IMR-90 (cell line): ENCODE data around the gene CD69. TPM values are rescaled to one million over a fixed set of nuclear protein-coding genes. Genes with fewer than 3 reads are reported as not detected.
"Not testable (repeated sequence)": the region's sequence is repeated elsewhere in the genome, so short reads cannot be mapped to it uniquely, and the experiment has no call there.

Experiments
- ATAC-seq: fragments of 200-7000 bp; cut with Tn5 transposase; 2 replicates; pipeline ENCODE4 v1.9.1; 2020; ENCODE audit warnings: low read depth, mild to moderate bottlenecking, moderate library complexity
- BruUV-seq: library from RNA; stranded (reverse); fragments of 400-500 nt; replicated peaks from 2 replicates; lab custom pipeline; 2021; lab: Mats Ljungman, UMichigan
- CTCF ChIA-PET: fragments of 300-600 bp; formaldehyde crosslinking; extraction: SDS; loops from one replicate; lab custom pipeline; 2021; ENCODE audit warnings: antibody characterized with exemption; lab: Yijun Ruan, JAX
- POLR2A ChIA-PET: fragments of 300-600 bp; sonication (Branson Sonifier 250); formaldehyde crosslinking; loops from one replicate; lab custom pipeline; 2022; ENCODE audit warnings: antibody characterized with exemption; ENCODE audit not compliant: unreplicated experiment; lab: Charles Lee
- DNase-seq: peaks from one replicate; pipeline ENCODE4 v3.0.0; 2013
- H2AFZ ChIP-seq: replicated peaks from 2 replicates; pipeline ENCODE3; 2013; ENCODE audit warnings: low read length, mild to moderate bottlenecking; ENCODE audit not compliant: poor library complexity
- H2AK5ac ChIP-seq: 2 replicates; pipeline ENCODE4 v1.6.1; 2013; ENCODE audit warnings: low read depth, low read length, inconsistent platforms
- H2AK9ac ChIP-seq: replicated peaks from 2 replicates; pipeline ENCODE3; 2013; ENCODE audit warnings: mild to moderate bottlenecking, low read depth, low read length, moderate library complexity; ENCODE audit not compliant: poor library complexity
- H2BK120ac ChIP-seq: 2 replicates; pipeline ENCODE4 v1.6.1; 2013; ENCODE audit warnings: low read depth, low read length, inconsistent platforms
- H2BK15ac ChIP-seq: 3 replicates; pipeline ENCODE4 v1.6.1; 2013; ENCODE audit warnings: low read depth, low read length, inconsistent platforms
- H2BK20ac ChIP-seq: 2 replicates; pipeline ENCODE4 v1.6.1; 2013; ENCODE audit warnings: low read depth, mild to moderate bottlenecking, inconsistent platforms, low read length, moderate library complexity
- H2BK5ac ChIP-seq: 2 replicates; pipeline ENCODE4 v1.6.1; 2013; ENCODE audit warnings: mild to moderate bottlenecking, low read depth, low read length, inconsistent platforms; ENCODE audit not compliant: poor library complexity, severe bottlenecking
- H3K14ac ChIP-seq: replicated peaks from 2 replicates; pipeline ENCODE4 v1.6.1; 2013; ENCODE audit warnings: low read depth, low read length, inconsistent platforms
- H3K18ac ChIP-seq: 2 replicates; pipeline ENCODE4 v1.6.1; 2013; ENCODE audit warnings: low read depth, low read length, control low read depth
- H3K23ac ChIP-seq: 2 replicates; pipeline ENCODE4 v1.6.1; 2013; ENCODE audit warnings: low read depth, low read length, inconsistent platforms
- H3K27ac ChIP-seq: 2 replicates; pipeline ENCODE4 v1.5.1; 2013; ENCODE audit warnings: mild to moderate bottlenecking, control low read depth, low read length; ENCODE audit not compliant: insufficient read depth
- H3K27me3 ChIP-seq: 2 replicates; pipeline ENCODE4 v1.6.1; 2013; ENCODE audit warnings: low read length; ENCODE audit not compliant: control insufficient read depth, insufficient read depth
- H3K36me3 ChIP-seq: 2 replicates; pipeline ENCODE4 v1.6.1; 2013; ENCODE audit warnings: low read length, mixed read lengths; ENCODE audit not compliant: control insufficient read depth, insufficient read depth
- H3K4ac ChIP-seq: 2 replicates; pipeline ENCODE4 v1.6.1; 2013; ENCODE audit warnings: low read depth, low read length, inconsistent platforms
- H3K4me1 ChIP-seq: 2 replicates; pipeline ENCODE4 v1.6.1; 2013; ENCODE audit warnings: low read length, mixed read lengths; ENCODE audit not compliant: control insufficient read depth, insufficient read depth
- H3K4me2 ChIP-seq: 2 replicates; pipeline ENCODE4 v1.6.1; 2013; ENCODE audit warnings: low read depth, mild to moderate bottlenecking, control low read depth, low read length, moderate library complexity
- H3K4me3 ChIP-seq: 2 replicates; pipeline ENCODE4 v1.5.1; 2013; ENCODE audit warnings: low read depth, mild to moderate bottlenecking, control low read depth, low read length, moderate library complexity; ENCODE audit not compliant: insufficient read depth
- H3K56ac ChIP-seq: 2 replicates; pipeline ENCODE4 v1.6.1; 2013; ENCODE audit warnings: low read length, inconsistent platforms; ENCODE audit not compliant: insufficient read depth; ENCODE audit errors: extremely low read depth
- H3K79me1 ChIP-seq, 2 experiments: 2 replicates each; pipeline ENCODE4 v1.6.1; 2013; ENCODE audit warnings: low read length in 2 of 2, inconsistent platforms in 1 of 2, low read depth in 1 of 2
- H3K9ac ChIP-seq: 2 replicates; pipeline ENCODE4 v1.6.1; 2013; ENCODE audit warnings: low read depth, low read length, control low read depth
- H3K9me1 ChIP-seq: 2 replicates; pipeline ENCODE4 v1.6.1; 2013; ENCODE audit warnings: low read length, inconsistent platforms; ENCODE audit not compliant: insufficient read depth
- H3K9me3 ChIP-seq: 2 replicates; pipeline ENCODE4 v1.6.1; 2013; ENCODE audit warnings: low read length; ENCODE audit not compliant: control insufficient read depth, insufficient read depth
- H4K20me1 ChIP-seq: 2 replicates; pipeline ENCODE4 v1.6.1; 2013; ENCODE audit warnings: low read length, inconsistent platforms; ENCODE audit not compliant: insufficient read depth
- H4K5ac ChIP-seq: 2 replicates; pipeline ENCODE4 v1.6.1; 2013; ENCODE audit warnings: mild to moderate bottlenecking, low read depth, low read length, control low read depth
- H4K8ac ChIP-seq, 2 experiments: 2 replicates each; pipeline ENCODE4 v1.6.1; 2013; ENCODE audit warnings: low read depth in 2 of 2, low read length in 2 of 2, control low read depth in 1 of 2, inconsistent platforms in 1 of 2
- H4K91ac ChIP-seq: 2 replicates; pipeline ENCODE4 v1.6.1; 2013; ENCODE audit warnings: low read depth, low read length, inconsistent platforms; ENCODE audit not compliant: insufficient read depth
- CHD1 ChIP-seq: IDR thresholded peaks from 2 replicates; pipeline ENCODE4 v1.6.1; 2012; ENCODE audit warnings: low read depth, low read length, improper control_type of control experiment
- FOS ChIP-seq: fragments of 150-350 bp; IDR thresholded peaks from 2 replicates; pipeline ENCODE4 v1.6.1; 2016; ENCODE audit warnings: low read depth, low read length
- MAZ ChIP-seq: IDR thresholded peaks from 2 replicates; pipeline ENCODE4 v1.6.1; 2012; ENCODE audit warnings: low read depth, mild to moderate bottlenecking, low read length, improper control_type of control experiment, moderate library complexity, borderline replicate concordance
- MXI1 ChIP-seq: IDR thresholded peaks from 2 replicates; pipeline ENCODE4 v1.6.1; 2012; ENCODE audit warnings: low read depth, mild to moderate bottlenecking, low read length, moderate library complexity, borderline replicate concordance
- NFE2L2 ChIP-seq: fragments of 150-350 bp; IDR thresholded peaks from 2 replicates; pipeline ENCODE4 v1.6.1; 2016; ENCODE audit warnings: low read depth, mild to moderate bottlenecking, low read length
- WGBS, 2 experiments: methylation state at CpG; one replicate each; pipeline versions ENCODE4 v1.1.5 to v1.1.7; 2013; ENCODE audit warnings: missing lambda C conversion rate in 2 of 2; ENCODE audit not compliant: insufficient read length in 1 of 2; ENCODE audit errors: extremely low coverage in 2 of 2; 5-methylcytosine and 5-hydroxymethylcytosine counted together
- dilution Hi-C: fragments of 300-500 bp; cut with HindIII; formaldehyde crosslinking; loops from one replicate; pipeline ENCODE4 v1.14.3; 2018; ENCODE audit warnings: low sequenced_read_pairs; ENCODE audit not compliant: unreplicated experiment
- in situ Hi-C: fragments of 300-500 bp; cut with MboI; formaldehyde crosslinking; loops from 3 replicates; pipeline ENCODE4 v1.14.3; 2019; ENCODE audit warnings: low sequenced_read_pairs, inconsistent platforms, mixed read lengths
- intact Hi-C: fragments of 100-400 bp; cut with micrococcal nuclease; formaldehyde crosslinking; loops from 2 replicates; pipeline ENCODE4 v1.10.0; 2022
- polyA plus RNA-seq, 3 experiments: library from polyadenylated mRNA; depleted of rRNA; stranded (reverse); fragments of >200 nt; gene quantifications; 2 replicates each; pipeline ENCODE4 v1.2.3, GENCODE V29; 2012; ENCODE audit warnings: low replicate concordance in 1 of 3
- total RNA-seq: library from RNA; depleted of rRNA; stranded (reverse); fragments of >200 nt; gene quantifications from 2 replicates; pipeline ENCODE4 v1.2.3, GENCODE V29; 2012
- TF ChIP-seq, protein P1 (sequence below): fragments of 150-350 bp; IDR thresholded peaks from 2 replicates; pipeline ENCODE4 v1.6.1; 2016; ENCODE audit warnings: low read depth, mild to moderate bottlenecking, low read length, moderate library complexity, borderline replicate concordance

Gene CD69
- total and polyA plus RNA-seq, 2 of the 4 experiments (the other 2 are of a cell fraction), result not detected

DNA sequence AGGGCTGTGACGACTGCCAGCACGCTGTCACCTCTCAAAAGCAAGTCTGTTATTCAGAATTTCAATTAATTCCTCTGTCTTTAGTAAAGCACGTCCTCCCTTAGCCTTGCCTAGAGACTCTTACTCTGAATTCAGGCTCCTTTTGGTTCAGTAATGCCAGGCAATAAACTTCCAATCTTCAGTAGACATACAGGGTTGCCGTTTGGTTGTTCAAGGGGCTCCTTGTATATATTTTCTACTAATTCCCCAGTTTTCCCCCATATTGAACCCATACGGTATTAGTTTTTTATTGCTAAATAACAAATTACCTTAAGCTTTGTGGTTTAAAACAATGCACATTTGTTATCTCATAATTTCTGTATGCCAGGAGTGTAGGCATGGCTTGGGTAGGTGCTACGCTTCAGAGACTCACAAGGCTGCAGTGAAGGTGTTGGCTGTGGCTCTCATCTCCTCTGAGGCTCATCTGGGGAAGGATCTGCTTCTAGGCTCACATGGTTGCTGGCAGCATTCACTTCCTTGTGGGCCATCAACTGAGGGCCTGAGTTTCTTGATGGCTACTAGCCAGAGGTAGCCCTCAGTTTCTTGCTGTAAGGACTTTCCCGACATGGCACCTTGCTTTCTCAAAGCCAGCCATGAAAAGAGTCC, 20.5 kb downstream of the CD69 start:
- Histone ChIP-seq H3K27me3 (peaks cover 10% of the 10 kb centered on the region), H3K14ac (no peak overlapping the region), H3K4ac (no peak overlapping the region), H3K79me1 (no peaks in the 10 kb centered on the region), H2AK9ac (no peak overlapping the region), H3K9ac (no peak overlapping the region), H2AK5ac (no peak overlapping the region), H2AFZ (no peak overlapping the region), H3K4me3 (no peak overlapping the region), H4K8ac (no peak overlapping the region), H3K4me2 (no peak overlapping the region), H3K18ac (no peak overlapping the region), H3K27ac (no peak overlapping the region), H4K20me1 (no peaks in the 10 kb centered on the region), H3K23ac (no peak overlapping the region), H2BK120ac (no peak overlapping the region), H3K4me1 (no peaks in the 10 kb centered on the region), H2BK5ac (no peak overlapping the region), H4K5ac (no peak overlapping the region), H3K56ac (no peak overlapping the region), H2BK15ac (no peak overlapping the region), H3K36me3 (no peaks in the 10 kb centered on the region), H3K9me3 (no peaks in the 10 kb centered on the region), H4K91ac (no peak overlapping the region), H3K9me1 (no peaks in the 10 kb centered on the region), H2BK20ac (no peak overlapping the region)
- POLR2A ChIA-PET, result no interaction called here
- in situ Hi-C loops (no loop called here), dilution Hi-C loops (no loop called here), intact Hi-C loops (loop anchor here (10.0 kb wide), 1 partner anchor 475 kb away; the partner anchor contains the start of gene GABARAPL1)
- no TSS peak for BruUV-seq
- DNase-seq (no peak), ATAC-seq (no peak)
- 100% methylated on average over 1 of the region's 7 CpGs; no CpG with 5 or more reads in 1 of the 2 experiments for WGBS, 2 experiments
- CTCF ChIA-PET, result no interaction called here
- TF ChIP-seq NFE2L2, result no peak
- no peak for TF ChIP-seq FOS
- TF ChIP-seq MAZ, result no peak
- TF ChIP-seq, protein P1, sequence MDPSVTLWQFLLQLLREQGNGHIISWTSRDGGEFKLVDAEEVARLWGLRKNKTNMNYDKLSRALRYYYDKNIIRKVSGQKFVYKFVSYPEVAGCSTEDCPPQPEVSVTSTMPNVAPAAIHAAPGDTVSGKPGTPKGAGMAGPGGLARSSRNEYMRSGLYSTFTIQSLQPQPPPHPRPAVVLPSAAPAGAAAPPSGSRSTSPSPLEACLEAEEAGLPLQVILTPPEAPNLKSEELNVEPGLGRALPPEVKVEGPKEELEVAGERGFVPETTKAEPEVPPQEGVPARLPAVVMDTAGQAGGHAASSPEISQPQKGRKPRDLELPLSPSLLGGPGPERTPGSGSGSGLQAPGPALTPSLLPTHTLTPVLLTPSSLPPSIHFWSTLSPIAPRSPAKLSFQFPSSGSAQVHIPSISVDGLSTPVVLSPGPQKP, result no peak
- TF ChIP-seq CHD1, result no peak
- TF ChIP-seq MXI1, result no peak

- H2BK120ac ChIP-seq, BruUV-seq, H2BK5ac ChIP-seq, H3K4me3 ChIP-seq, H3K18ac ChIP-seq, dilution Hi-C loops, H2BK15ac ChIP-seq, H3K4me1 ChIP-seq, H3K36me3 ChIP-seq, H2AFZ ChIP-seq, H3K56ac ChIP-seq, H2AK5ac ChIP-seq, H3K27me3 ChIP-seq, H3K27ac ChIP-seq, POLR2A ChIA-PET, H3K4ac ChIP-seq, H3K14ac ChIP-seq, H3K23ac ChIP-seq, in situ Hi-C loops, H4K8ac ChIP-seq, H3K9me1 ChIP-seq, H2BK20ac ChIP-seq, H4K91ac ChIP-seq, H4K20me1 ChIP-seq, H3K9me3 ChIP-seq, DNase-seq, H4K5ac ChIP-seq, H3K79me1 ChIP-seq, H3K4me2 ChIP-seq, H3K9ac ChIP-seq, H2AK9ac ChIP-seq, ATAC-seq: not testable (repeated sequence)
- intact Hi-C loops, result loop anchor here (10.0 kb wide), 1 partner anchor 475 kb away; the partner anchor contains the start of gene GABARAPL1
- 40% methylated on average over 3 of the region's 54 CpGs; no CpG with 5 or more reads in 1 of the 2 experiments for WGBS, 2 experiments
- CTCF ChIA-PET, result interaction anchor here (0.6 kb wide), 1 partner anchor 83 kb away, joined by 3 read pairs; no protein-coding TSS in a partner anchor
Observed at GRCh38 chr12:9739404-9740105, 21.1 kb downstream of the CD69 start.
